A549 (cell line): Measurements from ENCODE around the gene CADPS2.

Experiments
- CTCF ChIP-seq: fragments of >200 bp; sonication (Bioruptor Twin); formaldehyde crosslinking; IDR thresholded peaks from 3 replicates; pipeline ENCODE4 v1.5.1; 2016
- POLR2A ChIP-seq: IDR thresholded peaks from 2 replicates; pipeline ENCODE4 v1.6.1; 2012; ENCODE audit warnings: mild to moderate bottlenecking, low read length
- RCOR1 ChIP-seq: fragments of 150-350 bp; IDR thresholded peaks from 2 replicates; pipeline ENCODE4 v1.6.1; 2014; ENCODE audit warnings: antibody characterized with exemption, low read length, low read depth
- ZC3H11A ChIP-seq: fragments of 450-650 bp; IDR thresholded peaks from 2 replicates; pipeline ENCODE4 v1.6.1; 2014; ENCODE audit warnings: antibody characterized with exemption, mild to moderate bottlenecking

GRCh38 chr7:122482212-122482611 lies 404.0 kb downstream of the CADPS2 start:
- no peak for TF ChIP-seq ZC3H11A
- no peak for TF ChIP-seq RCOR1
- TF ChIP-seq POLR2A, result no peak
- no peak for TF ChIP-seq CTCF
